HCT116 (cell line): ENCODE measurements around the gene CMC1.

Experiments
- ATF3 ChIP-seq: IDR thresholded peaks from 2 replicates; pipeline ENCODE4 v1.6.1; 2012
- CEBPB ChIP-seq: IDR thresholded peaks from 2 replicates; pipeline ENCODE4 v1.6.1; 2012; ENCODE audit warnings: low read depth
- ELF1 ChIP-seq: IDR thresholded peaks from 2 replicates; pipeline ENCODE4 v1.6.1; 2012; ENCODE audit warnings: low read depth, borderline replicate concordance
- EZH2 ChIP-seq: fragments of 200-600 bp; sonication (generic); IDR thresholded peaks from 2 replicates; pipeline ENCODE4 v1.6.1; 2017; ENCODE audit warnings: antibody characterized with exemption, mixed run types
- JUND ChIP-seq: IDR thresholded peaks from 2 replicates; pipeline ENCODE4 v1.6.1; 2012
- MAX ChIP-seq: IDR thresholded peaks from 2 replicates; pipeline ENCODE4 v1.6.1; 2012
- POLR2A ChIP-seq: IDR thresholded peaks from 2 replicates; pipeline ENCODE4 v1.7.0; 2011; ENCODE audit warnings: borderline replicate concordance; ENCODE audit not compliant: insufficient read depth, insufficient read length; ENCODE audit errors: extremely low read depth
- POLR2AphosphoS5 ChIP-seq: IDR thresholded peaks from 2 replicates; pipeline ENCODE4 v1.6.1; 2011; ENCODE audit warnings: mild to moderate bottlenecking, low read depth, low read length, moderate library complexity
- REST ChIP-seq: IDR thresholded peaks from 2 replicates; pipeline ENCODE4 v1.6.1; 2012; ENCODE audit warnings: low read depth
- SIN3A ChIP-seq: IDR thresholded peaks from 2 replicates; pipeline ENCODE4 v1.6.1; 2012; ENCODE audit warnings: low read depth
- SP1 ChIP-seq: IDR thresholded peaks from 2 replicates; pipeline ENCODE4 v1.6.1; 2012; ENCODE audit warnings: low read depth
- YY1 ChIP-seq: IDR thresholded peaks from 2 replicates; pipeline ENCODE4 v1.6.1; 2011; ENCODE audit warnings: low read length, low read depth, moderate library complexity, mild to moderate bottlenecking; ENCODE audit not compliant: insufficient replicate concordance; ENCODE audit errors: extremely low read depth
- ZNF274 ChIP-seq: fragments of 200-500 bp; sonication (Bioruptor generic); IDR thresholded peaks from 2 replicates; pipeline ENCODE4 v1.6.1; 2014; ENCODE audit warnings: mild to moderate bottlenecking, low read depth, low read length, inconsistent platforms
- TF ChIP-seq, protein P1 (sequence below), 3 experiments: fragments of 200-600 bp in 1 of 3; sonication (generic) in 1 of 3; IDR thresholded peaks in 2 of 3; conservative IDR thresholded peaks in 1 of 3; 2 replicates each; pipeline ENCODE4 v1.5.1; 2012 to 2017; ENCODE audit warnings: low read depth in 2 of 3, low read length in 2 of 3, antibody characterized with exemption in 1 of 3, borderline replicate concordance in 1 of 3, control low read depth in 1 of 3, mild to moderate bottlenecking in 1 of 3, mixed read lengths in 1 of 3, mixed run types in 1 of 3, moderate library complexity in 1 of 3; ENCODE audit not compliant: insufficient read depth in 1 of 3

DNA sequence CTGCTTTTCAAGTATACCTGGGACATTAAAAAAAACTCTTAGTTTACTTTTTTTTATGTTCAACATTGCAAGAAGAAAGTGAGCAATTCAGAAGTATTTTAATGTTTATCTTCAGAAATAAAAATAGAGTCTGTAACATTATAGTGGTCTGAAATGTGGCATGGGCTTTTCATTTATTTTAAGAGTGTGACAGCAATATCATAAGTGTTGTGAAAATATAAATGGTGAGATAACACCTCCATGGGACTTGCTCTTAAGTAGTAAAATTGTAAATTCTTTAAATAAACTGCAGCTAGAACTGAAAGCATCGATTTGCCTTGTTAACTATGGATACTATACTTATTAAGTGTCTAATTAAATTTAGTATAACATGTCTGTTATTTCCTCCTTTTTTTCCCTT is 58.3 kb downstream of the CMC1 start:
- TF ChIP-seq EZH2 (no peak), YY1 (no peak), JUND (no peak), POLR2A (no peak), POLR2AphosphoS5 (no peak), SIN3A (no peak), SP1 (no peak), CEBPB (no peak), ATF3 (no peak), ZNF274 (no peak), REST (no peak), ELF1 (no peak), MAX (no peak)
- TF ChIP-seq, protein P1, sequence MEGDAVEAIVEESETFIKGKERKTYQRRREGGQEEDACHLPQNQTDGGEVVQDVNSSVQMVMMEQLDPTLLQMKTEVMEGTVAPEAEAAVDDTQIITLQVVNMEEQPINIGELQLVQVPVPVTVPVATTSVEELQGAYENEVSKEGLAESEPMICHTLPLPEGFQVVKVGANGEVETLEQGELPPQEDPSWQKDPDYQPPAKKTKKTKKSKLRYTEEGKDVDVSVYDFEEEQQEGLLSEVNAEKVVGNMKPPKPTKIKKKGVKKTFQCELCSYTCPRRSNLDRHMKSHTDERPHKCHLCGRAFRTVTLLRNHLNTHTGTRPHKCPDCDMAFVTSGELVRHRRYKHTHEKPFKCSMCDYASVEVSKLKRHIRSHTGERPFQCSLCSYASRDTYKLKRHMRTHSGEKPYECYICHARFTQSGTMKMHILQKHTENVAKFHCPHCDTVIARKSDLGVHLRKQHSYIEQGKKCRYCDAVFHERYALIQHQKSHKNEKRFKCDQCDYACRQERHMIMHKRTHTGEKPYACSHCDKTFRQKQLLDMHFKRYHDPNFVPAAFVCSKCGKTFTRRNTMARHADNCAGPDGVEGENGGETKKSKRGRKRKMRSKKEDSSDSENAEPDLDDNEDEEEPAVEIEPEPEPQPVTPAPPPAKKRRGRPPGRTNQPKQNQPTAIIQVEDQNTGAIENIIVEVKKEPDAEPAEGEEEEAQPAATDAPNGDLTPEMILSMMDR (IDR thresholded peaks at IDR 0.05 in 2 of 3, conservative IDR thresholded peaks at IDR 0.05 in 1 of 3; ENCODE audit: borderline replicate concordance in 1 of 3, insufficient read depth in 1 of 3, low read depth in 2 of 3, low read length in 2 of 3): no peak
